Colonic mucosa (tissue), 4 donors: ENCODE measurements around the gene RNF224. TPM values are rescaled to one million over a fixed set of nuclear protein-coding genes. Genes with fewer than 3 reads are reported as not detected.

Experiments
- DNase-seq: peaks from one replicate; pipeline ENCODE4 v3.0.0-alpha.2; 2020
- H3K27ac ChIP-seq: fragments of 200-600 bp; one replicate; pipeline ENCODE4 v1.8.0; 2021
- H3K27me3 ChIP-seq: fragments of 200-600 bp; one replicate; pipeline ENCODE4 v1.8.0; 2021
- H3K36me3 ChIP-seq: fragments of 200-600 bp; one replicate; pipeline ENCODE4 v1.8.0; 2021
- H3K4me1 ChIP-seq: fragments of 200-600 bp; one replicate; pipeline ENCODE4 v1.8.0; 2021; ENCODE audit warnings: mild to moderate bottlenecking
- H3K4me3 ChIP-seq: fragments of 200-600 bp; one replicate; pipeline ENCODE4 v1.8.0; 2021
- H3K9ac ChIP-seq, 2 donors: one replicate each; pipeline ENCODE4 v1.7.0; 2013; ENCODE audit warnings: control low read depth in 2 of 2, low read depth in 2 of 2, low read length in 2 of 2
- H3K9me3 ChIP-seq: fragments of 200-600 bp; one replicate; pipeline ENCODE4 v1.8.0; 2021
- CTCF ChIP-seq: fragments of 200-600 bp; IDR thresholded peaks from one replicate; pipeline ENCODE4 v1.8.0; 2022; ENCODE audit warnings: antibody characterized with exemption, mild to moderate bottlenecking
- intact Hi-C: fragments of 100-400 bp; cut with DNase I; formaldehyde crosslinking; loops from one replicate; pipeline ENCODE4 v1.14.1; 2022
- total RNA-seq, 2 donors: library from RNA; stranded (reverse); fragmentation: NEBNext Ultra II Directional in 1 of 2; extraction: Animal tissue kit (Norgen Biotek cat#: 25700) in 1 of 2; gene quantifications; one replicate each; pipeline ENCODE4 v1.2.1, GENCODE V29; 2021
- donor health status: healthy.
- donor health status: DM: no; HTN: no; CAD: no.
- donor health status: DM: no; HTN: no; CAD: no.

The RNF224 gene
- total RNA-seq, 2 donors from 2014 or later = not detected

- TF ChIP-seq CTCF = no peak
- H3K36me3 ChIP-seq = no peaks in the 10 kb centered on the region
These were observed 15.8 kb upstream of the RNF224 start for GRCh38 chr9:137211532-137211931.

DNA sequence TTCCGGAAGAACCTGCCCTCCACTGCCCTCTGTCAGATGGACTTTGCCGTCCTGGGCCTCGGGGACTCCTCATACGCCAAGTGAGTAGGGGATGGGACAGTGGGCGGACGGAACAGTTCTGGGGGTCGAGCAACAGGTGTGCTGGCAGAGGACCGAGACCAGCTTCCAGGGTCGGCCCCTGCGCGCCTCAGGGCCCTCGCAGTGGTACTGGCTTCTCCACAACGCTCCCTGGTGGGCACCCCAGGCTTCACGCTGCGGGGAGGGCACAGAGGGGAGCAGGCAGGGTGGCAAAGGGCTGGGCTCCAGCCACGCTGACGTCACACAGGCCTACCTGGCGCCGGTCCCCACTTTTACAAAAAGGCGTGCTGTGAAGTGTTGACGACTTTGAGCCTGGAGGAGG, 14.8 kb upstream of the RNF224 start:
- no peak overlapping the region for H3K4me3 ChIP-seq
- H3K4me1 ChIP-seq = no peaks in the 10 kb centered on the region
- H3K27me3 ChIP-seq = no peaks in the 10 kb centered on the region
- no peaks in the 10 kb centered on the region for H3K36me3 ChIP-seq
- H3K9ac ChIP-seq = no peak overlapping the region
- H3K27ac ChIP-seq = no peak overlapping the region
- no peak for TF ChIP-seq CTCF
- intact Hi-C loops = no loop called here
- no peak for DNase-seq
- H3K9me3 ChIP-seq = no peaks in the 10 kb centered on the region

More at GRCh38 chr9:137211532-137211931, 15.8 kb upstream of the RNF224 start:
- Histone ChIP-seq H3K27ac (no peak overlapping the region), H3K4me3 (no peak overlapping the region), H3K9ac (no peak overlapping the region), H3K27me3 (no peaks in the 10 kb centered on the region), H3K9me3 (no peaks in the 10 kb centered on the region), H3K4me1 (peaks cover 2% of the 10 kb centered on the region)
- intact Hi-C loops = no loop called here
- DNase-seq = no peak

DNA sequence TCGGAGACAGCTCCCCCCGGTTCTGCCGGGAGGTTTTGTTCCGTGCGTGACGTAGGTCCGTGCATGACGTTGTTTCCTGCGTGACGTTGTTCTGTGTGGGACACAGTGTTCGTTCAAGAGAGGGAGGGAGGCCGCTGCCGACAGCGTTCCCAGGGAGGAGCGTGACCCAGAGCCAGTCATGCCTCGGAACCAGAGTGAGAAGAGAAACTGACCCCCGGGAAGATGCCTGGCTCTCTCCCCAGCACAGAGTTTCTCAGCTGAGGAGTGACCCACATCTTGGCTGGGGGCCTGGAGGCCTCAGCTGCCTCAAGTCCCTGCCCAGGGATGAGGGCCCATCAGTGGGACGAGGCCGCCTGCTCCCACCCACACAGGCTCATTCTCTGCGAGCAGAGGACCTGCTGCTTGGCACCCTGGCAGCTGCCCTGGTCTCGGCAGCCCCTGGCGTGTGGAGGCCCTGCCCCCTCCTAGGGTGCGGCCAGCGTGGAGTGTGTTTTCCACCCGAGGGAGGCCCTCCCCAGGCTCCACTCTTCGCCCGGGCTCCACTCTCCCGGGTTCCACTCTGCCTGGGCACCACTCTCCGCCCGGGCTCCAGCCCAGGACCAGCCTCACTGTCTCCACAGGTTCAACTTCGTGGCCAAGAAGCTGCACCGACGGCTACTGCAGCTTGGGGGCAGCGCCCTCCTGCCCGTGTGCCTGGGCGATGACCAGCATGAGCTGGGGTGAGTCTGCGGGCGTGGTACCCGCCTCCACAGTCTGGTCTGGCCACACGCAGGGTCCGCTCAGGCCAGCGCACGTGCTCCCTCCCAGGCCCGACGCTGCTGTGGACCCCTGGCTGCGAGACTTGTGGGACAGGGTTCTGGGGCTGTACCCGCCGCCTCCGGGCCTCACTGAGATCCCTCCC, 13.9 kb upstream of the RNF224 start:
- Histone ChIP-seq H3K27me3 (no peaks in the 10 kb centered on the region), H3K4me1 (no peaks in the 10 kb centered on the region), H3K27ac (no peak overlapping the region), H3K9me3 (no peaks in the 10 kb centered on the region), H3K36me3 (no peaks in the 10 kb centered on the region), H3K9ac (no peak overlapping the region), H3K4me3 (no peak overlapping the region)
- no peak for DNase-seq
- intact Hi-C loops = no loop called here
- no peak for TF ChIP-seq CTCF

DNA sequence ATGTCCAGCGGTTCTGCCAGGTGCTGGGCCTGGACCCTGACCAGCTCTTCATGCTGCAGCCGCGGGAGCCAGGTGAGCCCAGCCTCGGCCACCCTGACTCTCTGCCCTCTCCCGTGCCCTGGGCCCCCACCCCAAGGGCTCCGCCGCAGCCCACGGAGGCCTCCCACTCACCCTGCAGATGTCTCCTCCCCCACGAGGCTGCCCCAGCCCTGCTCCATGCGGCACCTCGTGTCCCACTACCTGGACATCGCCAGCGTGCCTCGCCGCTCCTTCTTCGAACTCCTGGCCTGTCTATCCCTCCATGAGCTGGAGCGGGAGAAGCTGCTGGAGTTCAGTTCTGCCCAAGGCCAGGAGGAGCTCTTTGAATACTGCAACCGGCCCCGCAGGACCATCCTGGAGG, 12.7 kb upstream of the RNF224 start:
- Histone ChIP-seq H3K9me3 (no peaks in the 10 kb centered on the region), H3K9ac (no peak overlapping the region), H3K27ac (no peak overlapping the region), H3K27me3 (no peaks in the 10 kb centered on the region), H3K4me1 (no peaks in the 10 kb centered on the region), H3K4me3 (no peak overlapping the region), H3K36me3 (no peaks in the 10 kb centered on the region)
- TF ChIP-seq CTCF = no peak
- intact Hi-C loops = no loop called here
- no peak for DNase-seq

DNA sequence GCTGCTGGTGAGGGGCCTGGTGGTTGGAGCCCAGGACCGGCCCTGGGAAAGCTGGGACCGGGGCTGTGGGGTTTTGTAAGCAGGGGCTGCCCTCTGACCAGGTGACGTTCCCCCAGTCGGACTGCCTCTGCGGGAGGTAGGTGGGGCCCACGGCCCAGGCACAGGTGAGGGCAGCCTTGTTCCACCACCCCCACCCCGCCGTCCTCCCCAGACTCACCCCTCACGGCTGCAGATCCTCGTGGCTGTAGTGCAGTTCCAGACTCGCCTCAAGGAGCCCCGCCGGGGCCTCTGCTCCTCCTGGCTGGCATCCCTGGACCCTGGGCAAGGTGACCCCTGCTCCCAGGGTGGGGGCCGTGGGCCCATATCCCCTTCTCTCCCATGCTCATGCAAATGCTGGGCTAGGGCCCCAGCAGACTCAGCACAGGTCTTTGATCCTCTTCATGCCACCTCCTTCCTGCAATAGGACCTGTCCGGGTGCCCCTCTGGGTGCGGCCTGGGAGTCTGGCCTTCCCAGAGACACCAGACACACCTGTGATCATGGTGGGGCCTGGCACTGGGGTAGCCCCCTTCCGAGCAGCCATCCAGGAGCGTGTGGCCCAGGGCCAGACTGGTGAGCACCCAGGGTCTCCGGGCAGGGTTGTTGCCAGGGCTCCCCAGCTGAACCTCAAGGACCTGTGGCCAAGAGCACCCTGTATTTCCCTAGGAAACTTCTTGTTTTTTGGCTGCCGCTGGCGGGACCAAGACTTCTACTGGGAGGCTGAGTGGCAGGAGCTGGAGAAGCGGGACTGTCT, 11.9 kb upstream of the RNF224 start:
- H3K4me3 ChIP-seq = no peak overlapping the region
- H3K36me3 ChIP-seq = no peaks in the 10 kb centered on the region
- no peak overlapping the region for H3K27ac ChIP-seq
- H3K9ac ChIP-seq = no peak overlapping the region
- no peak for TF ChIP-seq CTCF
- intact Hi-C loops = no loop called here
- no peaks in the 10 kb centered on the region for H3K4me1 ChIP-seq
- no peaks in the 10 kb centered on the region for H3K9me3 ChIP-seq
- H3K27me3 ChIP-seq = no peaks in the 10 kb centered on the region
- DNase-seq = no peak
